ENCODE data around the gene POLRMT. TPM values are rescaled to one million over a fixed set of nuclear protein-coding genes. Genes with fewer than 3 reads are reported as not detected.

POLRMT gene
- total RNA-seq, 1 donor from 2014 or later, result 45.3 TPM

GRCh38 chr19:593505-593904 lies 39.8 kb downstream of the POLRMT start:
- Mint-ChIP-seq H3K36me3 (ENCODE audit: low read depth, unreplicated experiment) (no peaks in the 10 kb centered on the region), H3K4me3 (ENCODE audit: unreplicated experiment) (no peak overlapping the region), H3K27me3 (ENCODE audit: low read depth, unreplicated experiment) (peaks cover 32% of the 10 kb centered on the region), H3K27ac (ENCODE audit: unreplicated experiment) (no peak overlapping the region), H3K9me3 (ENCODE audit: unreplicated experiment) (no peaks in the 10 kb centered on the region), H3K4me1 (ENCODE audit: low read depth, unreplicated experiment) (no peaks in the 10 kb centered on the region)
- FAIRE-seq, result no peak
- H3K9me3 ChIP-seq (ENCODE audit: insufficient read depth, low read depth, low read length), result no peaks in the 10 kb centered on the region
- H3K4me3 ChIP-seq (ENCODE audit: insufficient read depth, low read depth, low read length), result no peak overlapping the region
- H3K27me3 ChIP-seq (ENCODE audit: insufficient read depth, low read length), result peaks cover 3% of the 10 kb centered on the region
- TF ChIP-seq CTCF (IDR thresholded peaks at IDR 0.05; ENCODE audit: insufficient read depth, low read depth, low read length) (no peak), EZH2 (IDR thresholded peaks at IDR 0.05; ENCODE audit: insufficient read depth, low read length) (no peak)
- no peak overlapping the region for H3K9ac ChIP-seq (ENCODE audit: low read length)
- H4K20me1 ChIP-seq (ENCODE audit: insufficient read depth, low read length), result peaks cover 72% of the 10 kb centered on the region
- H3K27ac ChIP-seq (ENCODE audit: low read depth, low read length), result no peak overlapping the region
- no peak overlapping the region for H2AFZ ChIP-seq (ENCODE audit: low read depth, low read length)
- no peaks in the 10 kb centered on the region for H3K79me2 ChIP-seq (ENCODE audit: insufficient read depth, low read length)
- DNase-seq (ENCODE audit: low read depth), result no peak
- H3K36me3 ChIP-seq (ENCODE audit: insufficient read depth, low read length), result no peaks in the 10 kb centered on the region
- no peak overlapping the region for H3K4me2 ChIP-seq (ENCODE audit: low read length)
- H3K4me1 ChIP-seq (ENCODE audit: insufficient read depth, low read length), result peaks cover 12% of the 10 kb centered on the region

GRCh38 chr19:593055-593454 lies 40.3 kb downstream of the POLRMT start:
- no peak overlapping the region for H3K27ac ChIP-seq (ENCODE audit: low read depth, low read length)
- no peak overlapping the region for H3K27ac Mint-ChIP-seq (ENCODE audit: unreplicated experiment)
- H4K20me1 ChIP-seq (ENCODE audit: insufficient read depth, low read length), result peaks cover 70% of the 10 kb centered on the region
- no peaks in the 10 kb centered on the region for H3K4me1 Mint-ChIP-seq (ENCODE audit: low read depth, unreplicated experiment)
- no peaks in the 10 kb centered on the region for H3K79me2 ChIP-seq (ENCODE audit: insufficient read depth, low read length)
- peaks cover 3% of the 10 kb centered on the region for H3K27me3 ChIP-seq (ENCODE audit: insufficient read depth, low read length)
- H3K9me3 Mint-ChIP-seq (ENCODE audit: unreplicated experiment), result no peaks in the 10 kb centered on the region
- DNase-seq (ENCODE audit: low read depth), result no peak
- TF ChIP-seq CTCF (IDR thresholded peaks at IDR 0.05; ENCODE audit: insufficient read depth, low read depth, low read length), result no peak
- no peak for TF ChIP-seq EZH2 (IDR thresholded peaks at IDR 0.05; ENCODE audit: insufficient read depth, low read length)
- peaks cover 16% of the 10 kb centered on the region for H3K4me1 ChIP-seq (ENCODE audit: insufficient read depth, low read length)
- H3K36me3 ChIP-seq (ENCODE audit: insufficient read depth, low read length), result no peaks in the 10 kb centered on the region
- H3K4me2 ChIP-seq (ENCODE audit: low read length), result no peak overlapping the region
- H3K36me3 Mint-ChIP-seq (ENCODE audit: low read depth, unreplicated experiment), result no peaks in the 10 kb centered on the region
- H2AFZ ChIP-seq (ENCODE audit: low read depth, low read length), result no peak overlapping the region
- FAIRE-seq, result no peak
- H3K27me3 Mint-ChIP-seq (ENCODE audit: low read depth, unreplicated experiment), result peaks cover 32% of the 10 kb centered on the region
- no peak overlapping the region for H3K9ac ChIP-seq (ENCODE audit: low read length)
- H3K9me3 ChIP-seq (ENCODE audit: insufficient read depth, low read depth, low read length), result no peaks in the 10 kb centered on the region
- H3K4me3 Mint-ChIP-seq (ENCODE audit: unreplicated experiment), result no peak overlapping the region
- no peak overlapping the region for H3K4me3 ChIP-seq (ENCODE audit: insufficient read depth, low read depth, low read length)

GRCh38 chr19:592101-592500 lies 41.2 kb downstream of the POLRMT start:
- H3K27ac Mint-ChIP-seq (ENCODE audit: unreplicated experiment), result no peak overlapping the region
- TF ChIP-seq CTCF (IDR thresholded peaks at IDR 0.05; ENCODE audit: insufficient read depth, low read depth, low read length), result no peak
- no peak for TF ChIP-seq EZH2 (IDR thresholded peaks at IDR 0.05; ENCODE audit: insufficient read depth, low read length)
- no peak overlapping the region for H2AFZ ChIP-seq (ENCODE audit: low read depth, low read length)
- H3K36me3 ChIP-seq (ENCODE audit: insufficient read depth, low read length), result no peaks in the 10 kb centered on the region
- no peak overlapping the region for H3K9ac ChIP-seq (ENCODE audit: low read length)
- FAIRE-seq (no peak), DNase-seq (ENCODE audit: low read depth) (no peak)
- peaks cover 32% of the 10 kb centered on the region for H3K27me3 Mint-ChIP-seq (ENCODE audit: low read depth, unreplicated experiment)
- no peak overlapping the region for H3K4me3 Mint-ChIP-seq (ENCODE audit: unreplicated experiment)
- peaks cover 60% of the 10 kb centered on the region for H4K20me1 ChIP-seq (ENCODE audit: insufficient read depth, low read length)
- no peaks in the 10 kb centered on the region for H3K4me1 Mint-ChIP-seq (ENCODE audit: low read depth, unreplicated experiment)
- no peaks in the 10 kb centered on the region for H3K9me3 Mint-ChIP-seq (ENCODE audit: unreplicated experiment)
- H3K4me1 ChIP-seq (ENCODE audit: insufficient read depth, low read length), result peaks cover 16% of the 10 kb centered on the region
- no peaks in the 10 kb centered on the region for H3K9me3 ChIP-seq (ENCODE audit: insufficient read depth, low read depth, low read length)
- no peaks in the 10 kb centered on the region for H3K36me3 Mint-ChIP-seq (ENCODE audit: low read depth, unreplicated experiment)
- H3K4me2 ChIP-seq (ENCODE audit: low read length), result no peak overlapping the region
- H3K4me3 ChIP-seq (ENCODE audit: insufficient read depth, low read depth, low read length), result no peak overlapping the region
- H3K27ac ChIP-seq (ENCODE audit: low read depth, low read length), result no peak overlapping the region
- no peaks in the 10 kb centered on the region for H3K79me2 ChIP-seq (ENCODE audit: insufficient read depth, low read length)
- H3K27me3 ChIP-seq (ENCODE audit: insufficient read depth, low read length), result peaks cover 3% of the 10 kb centered on the region

Data from astrocyte (in vitro differentiated cells and primary cell).